B cell (primary cell): ENCODE results near the gene DDX10. TPM values are rescaled to one million over a fixed set of nuclear protein-coding genes. Genes with fewer than 3 reads are reported as not detected.

Experiments used
- ATAC-seq: fragments of 200-7000 bp; cut with Tn5 transposase; one replicate; pipeline ENCODE4 v1.10.0; 2021; ENCODE audit warnings: low read depth, mild to moderate bottlenecking, moderate number of reproducible peaks, moderate library complexity
- CTCF ChIA-PET: fragments of 350-600 bp; sonication (Branson Sonifier 250); formaldehyde crosslinking; loops from one replicate; lab custom pipeline; 2021; ENCODE audit warnings: antibody characterized with exemption, inconsistent platforms; lab: Charles Lee
- POLR2A ChIA-PET: fragments of 350-600 bp; sonication (Branson Sonifier 250); formaldehyde crosslinking; loops from one replicate; lab custom pipeline; 2021; ENCODE audit warnings: antibody characterized with exemption; lab: Charles Lee
- DNase-seq: peaks from one replicate; pipeline ENCODE4 v3.0.0; 2013
- H2AFZ ChIP-seq: 2 replicates; pipeline ENCODE4 v1.6.1; 2012; ENCODE audit warnings: mild to moderate bottlenecking, low read depth, low read length; ENCODE audit not compliant: insufficient read depth, poor library complexity, severe bottlenecking
- H3K27ac ChIP-seq, 2 donors: 1 replicate in 1 of 2; 2 replicates in 1 of 2; pipeline ENCODE4 v1.5.1; 2012 to 2013; ENCODE audit warnings: low read length in 2 of 2, mild to moderate bottlenecking in 2 of 2, moderate library complexity in 1 of 2
- H3K27me3 ChIP-seq, 4 experiments: fragments of 200-600 bp in 1 of 4; sonication (generic) in 1 of 4; replicated peaks in 1 of 4; 1 replicate in 2 of 4; 2 replicates in 2 of 4; pipeline versions ENCODE4 v1.6.1 to v1.7.0; 2013 to 2016; ENCODE audit warnings: low read length in 3 of 4, mild to moderate bottlenecking in 2 of 4, mixed read lengths in 1 of 4, moderate library complexity in 1 of 4; ENCODE audit not compliant: insufficient read depth in 4 of 4, control insufficient read depth in 3 of 4; ENCODE audit errors: control extremely low read depth in 1 of 4
- H3K36me3 ChIP-seq, 2 experiments: replicated peaks in 1 of 2; 1 replicate in 1 of 2; 2 replicates in 1 of 2; pipeline versions ENCODE4 v1.6.1 to v1.7.1; 2013; ENCODE audit warnings: low read length in 1 of 2; ENCODE audit not compliant: insufficient read depth in 2 of 2, control insufficient read depth in 1 of 2; ENCODE audit errors: control extremely low read depth in 1 of 2, extremely low read depth in 1 of 2
- H3K4me1 ChIP-seq, 2 donors: fragments of 200-600 bp in 1 of 2; sonication (generic) in 1 of 2; 1 replicate in 1 of 2; 2 replicates in 1 of 2; pipeline versions ENCODE4 v1.5.1 to v1.6.1; 2013 to 2017; ENCODE audit warnings: low read length in 2 of 2; ENCODE audit not compliant: control insufficient read depth in 2 of 2, insufficient read depth in 2 of 2
- H3K4me2 ChIP-seq: replicated peaks from 2 replicates; pipeline ENCODE3; 2012; ENCODE audit warnings: mild to moderate bottlenecking, low read depth, low read length; ENCODE audit not compliant: poor library complexity, severe bottlenecking
- H3K4me3 ChIP-seq, 5 experiments: fragments of 200-600 bp in 1 of 5; sonication (generic) in 1 of 5; 1 replicate in 3 of 5; 2 replicates in 2 of 5; pipeline versions ENCODE4 v1.5.1 to v1.7.0; 2011 to 2016; ENCODE audit warnings: low read length in 4 of 5, mild to moderate bottlenecking in 4 of 5, low read depth in 2 of 5, control low read depth in 1 of 5, moderate library complexity in 1 of 5; ENCODE audit not compliant: insufficient read depth in 1 of 5; ENCODE audit errors: control extremely low read depth in 1 of 5, extremely low read depth in 1 of 5
- H3K79me2 ChIP-seq: fragments of 200-600 bp; sonication (generic); one replicate; pipeline ENCODE4 v1.6.0; 2016; ENCODE audit warnings: low read length; ENCODE audit not compliant: control insufficient read depth, insufficient read depth
- H3K9ac ChIP-seq: fragments of 200-600 bp; sonication (generic); 2 replicates; pipeline ENCODE4 v1.6.1; 2017; ENCODE audit warnings: mild to moderate bottlenecking, low read length, moderate library complexity
- H3K9me3 ChIP-seq, 3 donors: one replicate each; pipeline versions ENCODE4 v1.6.1 to v1.7.1; 2013; ENCODE audit warnings: low read length in 2 of 3; ENCODE audit not compliant: control insufficient read depth in 2 of 3, insufficient read depth in 1 of 3; ENCODE audit errors: control extremely low read depth in 1 of 3
- H4K20me1 ChIP-seq: 2 replicates; pipeline ENCODE4 v1.6.0; 2012; ENCODE audit warnings: mild to moderate bottlenecking, low read length; ENCODE audit not compliant: insufficient read depth, control insufficient read depth, poor library complexity, severe bottlenecking
- H3K27ac Mint-ChIP-seq: one replicate; pipeline ENCODE4 v1.8.0; 2021; ENCODE audit warnings: mixed read lengths
- H3K27me3 Mint-ChIP-seq: one replicate; pipeline ENCODE4 v1.8.0; 2021; ENCODE audit warnings: mixed read lengths
- H3K4me1 Mint-ChIP-seq: one replicate; pipeline ENCODE4 v1.8.0; 2021; ENCODE audit warnings: mixed read lengths
- H3K4me3 Mint-ChIP-seq: one replicate; pipeline ENCODE4 v1.8.0; 2021; ENCODE audit warnings: mixed read lengths
- H3K9me3 Mint-ChIP-seq: one replicate; pipeline ENCODE4 v1.8.0; 2022; ENCODE audit warnings: mixed read lengths; ENCODE audit not compliant: insufficient read depth
- EZH2 ChIP-seq: IDR thresholded peaks from 2 replicates; pipeline ENCODE4 v1.6.1; 2012; ENCODE audit warnings: borderline replicate concordance, low read depth, mild to moderate bottlenecking, moderate library complexity, low read length; ENCODE audit not compliant: insufficient read depth, poor library complexity, severe bottlenecking
- whole genome bisulfite sequencing: methylation state at CpG from one replicate; pipeline ENCODE4 v1.1.5; 2013; ENCODE audit warnings: missing lambda C conversion rate; ENCODE audit not compliant: insufficient coverage; 5-methylcytosine and 5-hydroxymethylcytosine counted together
- intact Hi-C: fragments of 100-400 bp; cut with micrococcal nuclease; formaldehyde crosslinking; loops from one replicate; pipeline ENCODE4 v1.10.0; 2022
- polyA plus RNA-seq: library from polyadenylated mRNA; depleted of rRNA; stranded (reverse); fragments of >200 nt; gene quantifications from 2 replicates; pipeline ENCODE4 v1.2.3, GENCODE V29; 2012
- total RNA-seq, 2 donors: library from RNA; stranded (reverse); fragments of 120-200 nt in 1 of 2; gene quantifications; 1 replicate in 1 of 2; 2 replicates in 1 of 2; pipeline versions ENCODE4 v1.2.3 to v1.2.4, GENCODE V29; 2013 to 2022
- TF ChIP-seq, protein P1 (sequence below): fragments of 200-600 bp; IDR thresholded peaks from one replicate; pipeline ENCODE4 v1.8.0; 2022; ENCODE audit warnings: antibody characterized with exemption, mild to moderate bottlenecking

Gene DDX10
- total and polyA plus RNA-seq, 2 donors (not counting 1 experiment from before 2014, with no cell fraction given), result 15.6 to 30.6 TPM

DNA sequence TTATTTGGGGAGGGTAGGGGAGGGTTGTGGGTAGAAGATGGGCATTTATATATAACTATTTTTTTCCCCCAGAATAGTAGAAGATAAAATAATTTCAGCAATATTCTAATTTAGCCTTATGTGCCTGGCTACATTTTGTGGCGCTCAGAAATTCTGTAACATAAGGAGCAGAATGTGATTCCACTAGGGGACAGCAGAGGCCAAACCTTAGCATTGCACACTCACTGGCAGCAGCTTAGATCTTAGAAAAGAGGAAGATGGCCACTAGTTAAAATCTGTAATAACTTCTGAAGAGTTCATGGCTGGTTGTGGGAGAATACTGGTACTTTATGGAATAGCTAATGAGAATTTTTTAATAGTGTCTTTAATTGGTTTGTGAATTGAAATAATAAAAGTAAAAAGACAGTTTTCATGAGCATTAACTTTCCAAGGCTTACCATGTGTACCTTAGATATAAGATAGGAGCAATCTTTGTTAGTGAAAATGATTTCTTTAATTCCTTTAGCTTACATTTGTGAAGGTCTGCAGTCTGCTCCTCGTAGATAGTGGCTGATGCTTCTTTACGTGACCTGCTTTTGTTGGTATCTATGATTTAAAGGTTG lies 33.1 kb downstream of the DDX10 start:
- Histone ChIP-seq H3K9me3 (no peaks in the 10 kb centered on the region), H3K4me2 (no peak overlapping the region), H4K20me1 (no peaks in the 10 kb centered on the region), H3K9ac (no peak overlapping the region), H3K79me2 (no peaks in the 10 kb centered on the region), H3K4me1 (no peaks in the 10 kb centered on the region), H3K4me3 (no peak overlapping the region), H3K27me3 (no peaks in the 10 kb centered on the region), H3K36me3 (peaks cover 15 to 31% of the 10 kb centered on the region in 2 experiments), H2AFZ (no peak overlapping the region), H3K27ac (no peak overlapping the region)
- WGBS, result 59% methylated on average over 2 of the region's 3 CpGs
- TF ChIP-seq EZH2, result no peak
- TF ChIP-seq, protein P1, sequence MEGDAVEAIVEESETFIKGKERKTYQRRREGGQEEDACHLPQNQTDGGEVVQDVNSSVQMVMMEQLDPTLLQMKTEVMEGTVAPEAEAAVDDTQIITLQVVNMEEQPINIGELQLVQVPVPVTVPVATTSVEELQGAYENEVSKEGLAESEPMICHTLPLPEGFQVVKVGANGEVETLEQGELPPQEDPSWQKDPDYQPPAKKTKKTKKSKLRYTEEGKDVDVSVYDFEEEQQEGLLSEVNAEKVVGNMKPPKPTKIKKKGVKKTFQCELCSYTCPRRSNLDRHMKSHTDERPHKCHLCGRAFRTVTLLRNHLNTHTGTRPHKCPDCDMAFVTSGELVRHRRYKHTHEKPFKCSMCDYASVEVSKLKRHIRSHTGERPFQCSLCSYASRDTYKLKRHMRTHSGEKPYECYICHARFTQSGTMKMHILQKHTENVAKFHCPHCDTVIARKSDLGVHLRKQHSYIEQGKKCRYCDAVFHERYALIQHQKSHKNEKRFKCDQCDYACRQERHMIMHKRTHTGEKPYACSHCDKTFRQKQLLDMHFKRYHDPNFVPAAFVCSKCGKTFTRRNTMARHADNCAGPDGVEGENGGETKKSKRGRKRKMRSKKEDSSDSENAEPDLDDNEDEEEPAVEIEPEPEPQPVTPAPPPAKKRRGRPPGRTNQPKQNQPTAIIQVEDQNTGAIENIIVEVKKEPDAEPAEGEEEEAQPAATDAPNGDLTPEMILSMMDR, result peak; percentile 95
- ChIA-PET POLR2A (no interaction called here), CTCF (interaction anchor here (0.6 to 3.2 kb wide), 19 partner anchors 8 to 1679 kb away, joined by 3 to 28 read pairs (median 4); no protein-coding TSS in a partner anchor)
- DNase-seq (peak; percentile 72), ATAC-seq (peak; percentile 81)
- Mint-ChIP-seq H3K27me3 (no peaks in the 10 kb centered on the region), H3K4me3 (no peak overlapping the region), H3K9me3 (no peaks in the 10 kb centered on the region), H3K4me1 (no peaks in the 10 kb centered on the region), H3K27ac (no peak overlapping the region)
- intact Hi-C loops, result loop anchor here (1.0 kb wide), 1 partner anchor 173 kb away; no protein-coding TSS in a partner anchor

DNA sequence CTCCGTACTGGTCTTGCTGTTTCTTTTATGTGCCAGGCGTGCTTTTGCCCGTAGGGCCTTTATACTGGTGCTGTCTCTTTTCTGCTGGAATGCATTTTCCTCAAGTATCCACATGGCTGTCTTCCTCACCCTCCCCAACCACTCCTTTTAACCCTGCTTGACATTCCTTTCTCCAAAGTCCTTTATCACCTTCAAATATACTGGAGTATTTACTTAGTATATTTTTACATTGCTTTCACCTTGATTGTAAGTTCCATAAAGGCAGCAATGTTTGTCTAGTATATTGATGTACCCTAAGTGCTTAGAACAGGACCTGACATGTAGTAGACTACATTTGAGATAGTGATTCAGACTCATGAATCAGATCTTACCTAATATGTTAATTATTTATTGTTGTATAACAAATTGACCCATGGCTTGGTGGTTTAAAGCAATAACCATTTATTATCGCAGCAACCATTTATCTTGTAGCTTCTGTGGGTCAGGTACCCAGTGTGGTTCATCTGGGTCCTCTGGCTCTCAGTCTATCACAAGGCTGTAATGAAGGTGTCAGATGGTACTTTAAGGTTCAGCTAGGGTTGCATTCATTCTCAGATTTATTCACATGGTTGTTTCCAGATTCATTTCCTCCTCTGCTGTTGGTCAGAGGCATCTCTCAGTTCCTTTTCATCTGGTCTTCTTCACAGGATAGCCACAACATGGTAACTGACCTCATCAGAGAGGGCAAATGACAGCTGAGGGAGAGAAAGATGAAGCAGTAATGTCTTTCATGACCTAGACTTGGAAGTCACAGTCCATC lies 34.2 kb downstream of the DDX10 start:
- no peak overlapping the region for H3K9ac ChIP-seq
- no peak overlapping the region for H3K4me2 ChIP-seq
- H3K36me3 ChIP-seq, result peaks cover 17 to 20% of the 10 kb centered on the region in 2 experiments
- H3K4me3 ChIP-seq, result no peak overlapping the region
- no peaks in the 10 kb centered on the region for H3K4me1 ChIP-seq
- H2AFZ ChIP-seq, result no peak overlapping the region
- H4K20me1 ChIP-seq, result no peaks in the 10 kb centered on the region
- no peak overlapping the region for H3K27ac Mint-ChIP-seq
- POLR2A ChIA-PET, result no interaction called here
- no peak overlapping the region for H3K27ac ChIP-seq
- intact Hi-C loops, result loop anchor here (1.0 kb wide), 1 partner anchor 172 kb away; no protein-coding TSS in a partner anchor
- DNase-seq (no peak), ATAC-seq (no peak)
- no peaks in the 10 kb centered on the region for H3K27me3 Mint-ChIP-seq
- H3K4me1 Mint-ChIP-seq, result no peaks in the 10 kb centered on the region
- H3K27me3 ChIP-seq, result no peaks in the 10 kb centered on the region
- H3K9me3 Mint-ChIP-seq, result no peaks in the 10 kb centered on the region
- no peaks in the 10 kb centered on the region for H3K79me2 ChIP-seq
- no peaks in the 10 kb centered on the region for H3K9me3 ChIP-seq
- no peak for TF ChIP-seq EZH2
- TF ChIP-seq, protein P1, result no peak
- no peak overlapping the region for H3K4me3 Mint-ChIP-seq
- WGBS, result 100% methylated on average over 3 of the region's 4 CpGs
- CTCF ChIA-PET, result interaction anchor here (0.8 to 3.2 kb wide), 7 partner anchors 11 to 998 kb away, joined by 3 to 28 read pairs (median 11); no protein-coding TSS in a partner anchor
